NCI-H82 treated with DMSO at 0.1 percent for 48 hours (cell line): ENCODE measurements around the gene ALG12.

Source experiments
- DNase-seq: peaks from one replicate; lab custom pipeline; 2025; ENCODE audit not compliant: unreplicated experiment; lab: John Stamatoyannopoulos, UW

The ALG12 gene

GRCh38 chr22:49913446-49913845 lies 4.8 kb downstream of the ALG12 start:
- DNase-seq, result no peak

GRCh38 chr22:49913026-49913425 lies 5.2 kb downstream of the ALG12 start:
- DNase-seq, result no peak

GRCh38 chr22:49911881-49912625 lies 6.2 kb downstream of the ALG12 start:
- no peak for DNase-seq

GRCh38 chr22:49910229-49911155 lies 7.7 kb downstream of the ALG12 start:
- DNase-seq, result no peak

- no peak for DNase-seq
These were observed 8.6 kb downstream of the ALG12 start for GRCh38 chr22:49909476-49910205.

GRCh38 chr22:49907807-49908206 lies 10.4 kb downstream of the ALG12 start:
- no peak for DNase-seq

GRCh38 chr22:49906799-49907290 lies 11.4 kb downstream of the ALG12 start:
- DNase-seq, result no peak

GRCh38 chr22:49906071-49906798 lies 12.0 kb downstream of the ALG12 start:
- no peak for DNase-seq

- DNase-seq, result no peak
These were observed 12.8 kb downstream of the ALG12 start for GRCh38 chr22:49905465-49905864.

- no peak for DNase-seq
These were observed 14.2 kb downstream of the ALG12 start for GRCh38 chr22:49904040-49904369.

GRCh38 chr22:49903322-49904039 lies 14.8 kb downstream of the ALG12 start:
- DNase-seq, result no peak

- no peak for DNase-seq
These were observed 16.8 kb downstream of the ALG12 start for GRCh38 chr22:49901457-49901856.

GRCh38 chr22:49900441-49901230 lies 17.6 kb downstream of the ALG12 start:
- DNase-seq, result no peak

- DNase-seq, result no peak
These were observed 18.7 kb downstream of the ALG12 start for GRCh38 chr22:49899530-49899929.

GRCh38 chr22:49897015-49897684 lies 21.1 kb downstream of the ALG12 start:
- no peak for DNase-seq

- DNase-seq, result no peak
These were observed 22.0 kb downstream of the ALG12 start for GRCh38 chr22:49896201-49896600.

- DNase-seq, result no peak
These were observed 23.8 kb downstream of the ALG12 start for GRCh38 chr22:49894322-49895054.

- DNase-seq, result no peak
These were observed 25.2 kb downstream of the ALG12 start for GRCh38 chr22:49893025-49893424.
